HEK293 (cell line): ENCODE data around the gene NUP85.

ENCODE experiments used
- BCL11A ChIP-seq: fragments of 450-650 bp; formaldehyde crosslinking; IDR thresholded peaks from 2 replicates; pipeline ENCODE4 v1.5.1; 2016; ENCODE audit warnings: low read depth, missing biosample characterization, missing genetic modification characterization
- FEZF1 ChIP-seq: fragments of 450-650 bp; formaldehyde crosslinking; IDR thresholded peaks from 2 replicates; pipeline ENCODE4 v1.5.1; 2016; ENCODE audit warnings: missing biosample characterization, missing genetic modification characterization
- GFI1B ChIP-seq: fragments of 450-650 bp; formaldehyde crosslinking; IDR thresholded peaks from 2 replicates; pipeline ENCODE4 v1.5.1; 2016; ENCODE audit warnings: missing biosample characterization, missing genetic modification characterization
- KLF1 ChIP-seq: fragments of 450-650 bp; formaldehyde crosslinking; IDR thresholded peaks from 2 replicates; pipeline ENCODE4 v1.5.1; 2016; ENCODE audit warnings: missing biosample characterization, missing genetic modification characterization
- KLF10 ChIP-seq: fragments of 450-650 bp; IDR thresholded peaks from 2 replicates; pipeline ENCODE4 v1.5.1; 2018; ENCODE audit warnings: missing biosample characterization, mild to moderate bottlenecking, missing genetic modification characterization
- REPIN1 ChIP-seq: fragments of 450-650 bp; formaldehyde crosslinking; IDR thresholded peaks from 2 replicates; pipeline ENCODE4 v1.5.1; 2017; ENCODE audit warnings: missing biosample characterization, missing genetic modification characterization, low read depth
- SP3 ChIP-seq: fragments of 450-650 bp; formaldehyde crosslinking; IDR thresholded peaks from 2 replicates; pipeline ENCODE4 v1.5.1; 2016; ENCODE audit warnings: missing biosample characterization, missing genetic modification characterization
- SP7 ChIP-seq: fragments of 450-650 bp; formaldehyde crosslinking; IDR thresholded peaks from 2 replicates; pipeline ENCODE4 v1.5.1; 2016; ENCODE audit warnings: missing biosample characterization, missing genetic modification characterization
- TRIM28 ChIP-seq: IDR thresholded peaks from 2 replicates; pipeline ENCODE4 v1.6.1; 2011; ENCODE audit warnings: low read length, control low read depth, borderline replicate concordance
- ZBTB49 ChIP-seq: fragments of 450-650 bp; formaldehyde crosslinking; IDR thresholded peaks from 2 replicates; pipeline ENCODE4 v1.5.1; 2016; ENCODE audit warnings: missing biosample characterization, missing genetic modification characterization, low read depth
- ZBTB7A ChIP-seq: fragments of 450-650 bp; formaldehyde crosslinking; IDR thresholded peaks from 2 replicates; pipeline ENCODE4 v1.5.1; 2016; ENCODE audit warnings: low read depth, missing biosample characterization, missing genetic modification characterization
- ZFP41 ChIP-seq: fragments of 450-650 bp; formaldehyde crosslinking; IDR thresholded peaks from 2 replicates; pipeline ENCODE4 v1.5.1; 2016; ENCODE audit warnings: missing biosample characterization, missing genetic modification characterization, borderline replicate concordance
- ZNF121 ChIP-seq: fragments of 450-650 bp; formaldehyde crosslinking; IDR thresholded peaks from 2 replicates; pipeline ENCODE4 v1.5.1; 2016; ENCODE audit warnings: missing biosample characterization, missing genetic modification characterization
- ZNF133 ChIP-seq: fragments of 450-650 bp; formaldehyde crosslinking; IDR thresholded peaks from 2 replicates; pipeline ENCODE4 v1.5.1; 2016; ENCODE audit warnings: missing biosample characterization, missing genetic modification characterization
- ZNF214 ChIP-seq: fragments of 450-650 bp; formaldehyde crosslinking; IDR thresholded peaks from 2 replicates; pipeline ENCODE4 v1.5.1; 2017; ENCODE audit warnings: missing biosample characterization, mild to moderate bottlenecking, missing genetic modification characterization, borderline replicate concordance
- ZNF221 ChIP-seq: fragments of 450-650 bp; formaldehyde crosslinking; IDR thresholded peaks from 2 replicates; pipeline ENCODE4 v1.5.1; 2017; ENCODE audit warnings: missing biosample characterization, missing genetic modification characterization, borderline replicate concordance
- ZNF26 ChIP-seq: fragments of 450-650 bp; formaldehyde crosslinking; IDR thresholded peaks from 2 replicates; pipeline ENCODE4 v1.5.1; 2016; ENCODE audit warnings: missing biosample characterization, missing genetic modification characterization
- ZNF280C ChIP-seq: fragments of 450-650 bp; formaldehyde crosslinking; IDR thresholded peaks from 2 replicates; pipeline ENCODE4 v1.5.1; 2016; ENCODE audit warnings: missing biosample characterization, missing genetic modification characterization
- ZNF433 ChIP-seq: fragments of 450-650 bp; formaldehyde crosslinking; IDR thresholded peaks from 2 replicates; pipeline ENCODE4 v1.5.1; 2016; ENCODE audit warnings: missing biosample characterization, missing genetic modification characterization, low read depth
- ZNF488 ChIP-seq: fragments of 450-650 bp; formaldehyde crosslinking; IDR thresholded peaks from 2 replicates; pipeline ENCODE4 v1.5.1; 2016; ENCODE audit warnings: missing biosample characterization, missing genetic modification characterization
- ZNF558 ChIP-seq: fragments of 450-650 bp; formaldehyde crosslinking; IDR thresholded peaks from 2 replicates; pipeline ENCODE4 v1.5.1; 2016; ENCODE audit warnings: missing biosample characterization, missing genetic modification characterization
- ZNF571 ChIP-seq: fragments of 450-650 bp; formaldehyde crosslinking; IDR thresholded peaks from 2 replicates; pipeline ENCODE4 v1.5.0; 2017; ENCODE audit warnings: missing biosample characterization, missing genetic modification characterization
- ZNF639 ChIP-seq: fragments of 450-650 bp; formaldehyde crosslinking; IDR thresholded peaks from 2 replicates; pipeline ENCODE4 v1.5.1; 2016; ENCODE audit warnings: missing biosample characterization, missing genetic modification characterization
- ZNF654 ChIP-seq: fragments of 450-650 bp; formaldehyde crosslinking; IDR thresholded peaks from 2 replicates; pipeline ENCODE4 v1.5.1; 2016; ENCODE audit warnings: low read depth, missing biosample characterization, missing genetic modification characterization
- ZNF704 ChIP-seq: fragments of 450-650 bp; formaldehyde crosslinking; IDR thresholded peaks from 2 replicates; pipeline ENCODE4 v1.5.1; 2016; ENCODE audit warnings: missing biosample characterization, missing genetic modification characterization
- ZNF76 ChIP-seq: fragments of 450-650 bp; formaldehyde crosslinking; IDR thresholded peaks from 2 replicates; pipeline ENCODE4; 2016; ENCODE audit warnings: low read depth, missing biosample characterization, missing genetic modification characterization, borderline replicate concordance
- ZNF791 ChIP-seq: fragments of 450-650 bp; formaldehyde crosslinking; IDR thresholded peaks from 2 replicates; pipeline ENCODE4 v1.5.1; 2016; ENCODE audit warnings: missing biosample characterization, missing genetic modification characterization
- ZSCAN30 ChIP-seq: fragments of 450-650 bp; IDR thresholded peaks from 2 replicates; pipeline ENCODE4 v1.5.1; 2018; ENCODE audit warnings: missing biosample characterization, mild to moderate bottlenecking, missing genetic modification characterization, moderate library complexity

The NUP85 gene

GRCh38 chr17:75205037-75205792 lies at the start of gene NUP85 (continued):
- TF ChIP-seq ZNF26 (tag by site-specific recombination) (no peak), ZNF558 (no peak), ZNF121 (no peak), ZNF280C (tag by site-specific recombination) (no peak), SP7 (tag by site-specific recombination) (peak; percentile 91), ZFP41 (tag by site-specific recombination) (no peak), SP3 (tag by site-specific recombination) (peak; percentile 80), ZNF76 (tag by site-specific recombination) (peak; percentile 73; the same call in 1 of the 2 replicates), BCL11A (no peak), GFI1B (tag by site-specific recombination) (no peak), KLF1 (tag by site-specific recombination) (no peak), ZSCAN30 (tag by site-specific recombination) (0 out of 2 replicates have a peak, but pooled peaks have one; percentile 54), ZNF704 (tag by site-specific recombination) (no peak), ZNF571 (tag by site-specific recombination) (no peak), FEZF1 (tag by site-specific recombination) (peak; percentile 92), ZNF214 (tag by site-specific recombination) (no peak), ZNF133 (tag by site-specific recombination) (0 out of 2 replicates have a peak, but pooled peaks have one; percentile 42), ZBTB7A (tag by site-specific recombination) (peak; percentile 47; the same call in 1 of the 2 replicates), KLF10 (tag by site-specific recombination) (no peak; the same call in 1 of the 2 replicates), ZNF221 (no peak), ZNF488 (no peak), ZNF639 (tag by site-specific recombination) (peak; percentile 86), TRIM28 (no peak), ZNF654 (no peak), ZBTB49 (tag by site-specific recombination) (no peak), ZNF791 (tag by site-specific recombination) (no peak), ZNF433 (tag by site-specific recombination) (no peak), REPIN1 (no peak)
